22Rv1 (cell line): ENCODE data around the gene SERPINB6.

ENCODE experiments used
- ZFX ChIP-seq: fragments of 450-650 bp; IDR thresholded peaks from 2 replicates; pipeline ENCODE4 v1.6.1; 2017; ENCODE audit warnings: antibody characterized with exemption, borderline replicate concordance
- TF ChIP-seq, protein P1 (sequence below): fragments of 450-650 bp; IDR thresholded peaks from 2 replicates; pipeline ENCODE4 v1.5.1; 2017; ENCODE audit warnings: mild to moderate bottlenecking

- TF ChIP-seq, protein P1, sequence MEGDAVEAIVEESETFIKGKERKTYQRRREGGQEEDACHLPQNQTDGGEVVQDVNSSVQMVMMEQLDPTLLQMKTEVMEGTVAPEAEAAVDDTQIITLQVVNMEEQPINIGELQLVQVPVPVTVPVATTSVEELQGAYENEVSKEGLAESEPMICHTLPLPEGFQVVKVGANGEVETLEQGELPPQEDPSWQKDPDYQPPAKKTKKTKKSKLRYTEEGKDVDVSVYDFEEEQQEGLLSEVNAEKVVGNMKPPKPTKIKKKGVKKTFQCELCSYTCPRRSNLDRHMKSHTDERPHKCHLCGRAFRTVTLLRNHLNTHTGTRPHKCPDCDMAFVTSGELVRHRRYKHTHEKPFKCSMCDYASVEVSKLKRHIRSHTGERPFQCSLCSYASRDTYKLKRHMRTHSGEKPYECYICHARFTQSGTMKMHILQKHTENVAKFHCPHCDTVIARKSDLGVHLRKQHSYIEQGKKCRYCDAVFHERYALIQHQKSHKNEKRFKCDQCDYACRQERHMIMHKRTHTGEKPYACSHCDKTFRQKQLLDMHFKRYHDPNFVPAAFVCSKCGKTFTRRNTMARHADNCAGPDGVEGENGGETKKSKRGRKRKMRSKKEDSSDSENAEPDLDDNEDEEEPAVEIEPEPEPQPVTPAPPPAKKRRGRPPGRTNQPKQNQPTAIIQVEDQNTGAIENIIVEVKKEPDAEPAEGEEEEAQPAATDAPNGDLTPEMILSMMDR = no peak
- TF ChIP-seq ZFX = no peak
Observed at GRCh38 chr6:2899596-2899995, 71.8 kb downstream of the SERPINB6 start.
